ENCODE results near the gene H1-8.

Gene H1-8

GRCh38 chr3:129555153-129555550 is 12.2 kb downstream of the H1-8 start:
- FAIRE-seq (no peak), DNase-seq (ENCODE audit: low spot score) (no peak)

GRCh38 chr3:129555616-129556357 is 12.8 kb downstream of the H1-8 start:
- no peak for FAIRE-seq
- no peak for DNase-seq (ENCODE audit: low spot score)

DNA sequence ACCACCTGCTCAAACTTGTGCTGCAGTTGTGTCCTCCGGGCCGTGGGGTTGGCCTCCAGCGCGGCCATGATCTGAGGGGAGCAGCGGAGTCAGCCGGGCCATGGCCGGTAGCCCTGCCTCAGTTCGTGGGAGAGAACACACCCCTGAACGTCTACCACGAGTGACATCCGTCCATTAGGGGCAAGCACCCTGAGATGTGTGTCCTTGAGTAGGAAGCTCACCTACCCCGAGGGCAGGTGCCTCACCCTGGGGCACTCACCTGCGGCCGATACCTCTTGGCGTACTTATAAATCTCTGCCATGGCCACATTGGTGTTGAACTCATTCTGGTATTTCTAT is 13.4 kb downstream of the H1-8 start:
- DNase-seq (ENCODE audit: low spot score) (no peak), FAIRE-seq (peak; percentile 30)

DNA sequence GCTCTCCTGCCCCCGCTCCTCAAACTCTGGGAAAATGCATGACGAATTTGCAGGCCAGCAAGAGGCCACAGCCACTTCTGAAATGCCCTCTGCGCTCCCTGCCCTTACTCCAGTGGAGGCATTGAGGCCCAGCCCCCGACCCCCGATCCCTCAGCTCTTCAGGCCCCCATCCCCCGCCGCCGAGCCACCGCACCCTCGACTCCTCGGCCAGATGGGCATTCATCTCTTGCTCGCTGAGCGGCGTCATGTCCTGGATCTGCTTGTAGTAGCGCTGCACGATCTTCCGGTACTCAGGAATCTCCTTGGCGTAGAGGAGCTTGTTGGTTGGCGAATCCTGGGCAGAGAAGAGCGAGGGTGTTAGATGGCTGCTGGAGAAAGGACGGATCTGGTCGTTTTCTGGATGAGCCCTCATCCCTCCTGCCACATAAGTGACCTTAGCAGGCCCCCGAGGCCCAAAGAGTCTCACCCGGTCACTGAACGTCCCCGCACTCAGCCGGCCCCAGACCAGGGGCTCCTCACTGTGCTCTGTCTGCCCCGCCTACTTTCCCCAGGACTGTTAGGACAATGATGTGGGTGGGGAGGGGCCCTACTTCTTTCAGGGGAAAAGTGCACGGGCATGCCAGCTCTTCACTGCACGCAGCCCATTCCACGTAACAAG is 14.0 kb downstream of the H1-8 start:
- FAIRE-seq (no peak), DNase-seq (ENCODE audit: low spot score) (no peak)

- no peak for FAIRE-seq
- no peak for DNase-seq (ENCODE audit: low spot score)
These were observed 14.5 kb downstream of the H1-8 start for GRCh38 chr3:129557548-129557894.

GRCh38 chr3:129558081-129558771 is 15.3 kb downstream of the H1-8 start:
- DNase-seq (ENCODE audit: low spot score): no peak
- no peak for FAIRE-seq

- peak; percentile 13 for DNase-seq (ENCODE audit: low spot score)
These were observed 16.0 kb downstream of the H1-8 start for GRCh38 chr3:129558772-129559564.

GRCh38 chr3:129559565-129560079 is 16.6 kb downstream of the H1-8 start:
- FAIRE-seq (no peak), DNase-seq (ENCODE audit: low spot score) (no peak)

More at GRCh38 chr3:129558772-129559564, 16.0 kb downstream of the H1-8 start:
- no peak for FAIRE-seq

- FAIRE-seq: no peak
These were observed 17.4 kb downstream of the H1-8 start for GRCh38 chr3:129560269-129560787.

GRCh38 chr3:129560911-129561594 is 18.1 kb downstream of the H1-8 start:
- DNase-seq (ENCODE audit: low spot score): no peak
- no peak for FAIRE-seq

More at GRCh38 chr3:129560269-129560787, 17.4 kb downstream of the H1-8 start:
- no peak for DNase-seq (ENCODE audit: low spot score)

DNA sequence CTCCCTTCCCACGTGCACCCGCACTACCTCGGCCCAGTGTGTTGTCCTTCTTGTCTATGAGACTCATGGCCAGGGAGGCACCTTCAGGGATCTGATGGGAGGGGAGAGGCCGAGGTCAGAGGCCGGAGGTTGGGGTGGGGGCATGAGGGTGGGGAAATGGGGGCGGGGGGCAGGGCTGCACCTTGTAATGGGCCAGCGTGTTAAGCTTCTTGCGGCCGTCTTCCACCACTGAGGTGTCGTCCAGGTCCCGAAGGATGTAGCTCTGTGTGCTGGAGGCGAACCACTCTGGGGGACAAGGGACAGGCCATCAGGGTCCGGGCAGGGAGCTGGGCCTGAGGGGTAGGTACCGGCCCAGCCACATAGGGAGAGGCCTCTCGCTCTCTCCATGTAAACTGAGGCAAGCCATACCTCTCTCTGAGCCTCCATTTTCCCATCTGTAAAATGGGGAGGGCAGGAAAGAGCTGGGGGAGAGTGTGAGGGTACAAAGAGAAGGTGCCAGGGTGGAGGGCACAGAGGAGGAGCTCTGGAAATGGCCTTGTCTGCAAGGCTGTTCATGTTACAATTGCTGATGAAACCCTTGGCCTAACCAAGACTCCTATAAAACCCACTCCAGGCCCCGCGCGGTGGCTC is 18.8 kb downstream of the H1-8 start:
- no peak for FAIRE-seq

DNA sequence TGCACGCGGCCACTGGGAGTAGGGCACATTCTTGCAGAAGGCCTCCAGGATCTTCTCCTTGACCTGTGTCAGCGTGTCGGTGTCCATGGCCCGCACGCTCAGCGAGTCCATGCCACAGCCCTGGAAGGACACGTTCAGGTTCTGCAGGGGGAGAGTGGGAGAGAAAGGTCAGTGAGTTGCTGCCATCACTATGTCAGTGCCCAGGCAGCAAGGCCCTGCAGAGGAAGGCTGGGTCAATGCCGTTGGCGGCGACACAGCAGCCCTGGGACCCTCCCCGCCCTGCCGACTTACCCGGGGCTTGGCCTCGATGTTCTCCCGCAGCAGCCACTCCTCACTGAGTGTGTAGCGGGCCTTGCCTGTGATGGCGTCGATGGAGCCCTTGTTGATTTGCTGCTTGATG is 19.8 kb downstream of the H1-8 start:
- DNase-seq (ENCODE audit: low spot score) (no peak), FAIRE-seq (no peak)

More for the DNA sequence above, 18.8 kb downstream of the H1-8 start:
- no peak for DNase-seq (ENCODE audit: low spot score)

- FAIRE-seq (no peak), DNase-seq (ENCODE audit: low spot score) (no peak)
These were observed 20.4 kb downstream of the H1-8 start for GRCh38 chr3:129563332-129563731.

DNA sequence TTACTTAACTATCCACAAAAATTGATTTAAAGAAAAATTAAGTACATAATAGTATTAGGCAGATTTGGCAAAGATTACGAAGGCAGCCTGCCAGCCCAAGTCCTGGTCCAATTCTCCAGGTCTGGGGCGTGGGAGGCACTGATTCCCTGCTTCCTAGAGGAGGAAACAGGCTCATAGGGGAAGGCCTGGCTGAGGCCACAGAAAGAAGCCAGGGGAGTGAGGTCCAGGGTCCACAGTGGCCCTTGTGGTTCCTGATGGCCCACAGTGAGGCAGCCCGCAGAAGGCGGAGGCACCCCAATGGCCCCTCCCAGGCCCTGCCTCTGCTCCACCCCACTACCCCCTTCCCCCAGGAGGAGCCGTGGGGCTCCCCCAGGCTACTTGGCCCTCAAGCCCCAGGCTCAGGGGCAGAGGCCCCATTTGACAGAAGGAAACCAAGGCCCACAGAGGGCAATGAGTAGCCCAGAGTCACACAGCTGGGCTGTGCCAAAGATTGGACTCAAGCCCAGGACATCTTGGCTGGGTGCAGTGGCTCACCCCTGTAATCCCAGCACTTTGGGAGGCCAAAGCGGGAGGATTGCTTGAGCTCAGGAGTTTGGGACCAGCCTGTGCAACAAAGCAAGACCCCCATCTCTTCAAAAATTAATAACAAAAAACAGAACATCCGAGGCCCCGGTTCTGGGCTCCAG is 21.0 kb downstream of the H1-8 start:
- DNase-seq (ENCODE audit: low spot score) (no peak), FAIRE-seq (no peak)

- no peak for DNase-seq (ENCODE audit: low spot score)
- no peak for FAIRE-seq
These were observed 22.1 kb downstream of the H1-8 start for GRCh38 chr3:129564981-129565644.

DNA sequence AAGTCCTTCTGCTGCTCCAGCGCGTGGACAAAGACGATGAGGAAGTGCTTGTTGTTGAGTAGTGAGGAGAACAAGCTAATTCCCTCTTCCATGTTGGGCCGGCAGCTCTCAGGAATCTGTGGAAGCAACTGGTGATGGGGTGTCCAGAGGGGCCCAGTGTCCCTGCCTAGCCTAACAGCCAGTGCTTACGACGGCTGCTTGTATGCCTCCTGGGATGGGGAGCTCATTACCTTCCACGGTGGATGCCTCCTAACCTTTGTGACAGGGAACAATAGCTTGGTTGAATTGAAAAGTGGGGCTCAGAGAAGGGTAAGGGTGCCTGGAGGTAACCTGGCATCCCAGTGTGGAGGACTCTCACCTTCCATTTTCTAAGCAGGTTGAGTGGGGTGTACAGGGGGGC is 22.9 kb downstream of the H1-8 start:
- no peak for FAIRE-seq
- DNase-seq (ENCODE audit: low spot score): no peak

- no peak for DNase-seq (ENCODE audit: low spot score)
- FAIRE-seq: no peak
These were observed 24.3 kb downstream of the H1-8 start for GRCh38 chr3:129567176-129567705.

GRCh38 chr3:129567939-129568338 is 25.0 kb downstream of the H1-8 start:
- DNase-seq (ENCODE audit: low spot score) (no peak), FAIRE-seq (no peak)

DNA sequence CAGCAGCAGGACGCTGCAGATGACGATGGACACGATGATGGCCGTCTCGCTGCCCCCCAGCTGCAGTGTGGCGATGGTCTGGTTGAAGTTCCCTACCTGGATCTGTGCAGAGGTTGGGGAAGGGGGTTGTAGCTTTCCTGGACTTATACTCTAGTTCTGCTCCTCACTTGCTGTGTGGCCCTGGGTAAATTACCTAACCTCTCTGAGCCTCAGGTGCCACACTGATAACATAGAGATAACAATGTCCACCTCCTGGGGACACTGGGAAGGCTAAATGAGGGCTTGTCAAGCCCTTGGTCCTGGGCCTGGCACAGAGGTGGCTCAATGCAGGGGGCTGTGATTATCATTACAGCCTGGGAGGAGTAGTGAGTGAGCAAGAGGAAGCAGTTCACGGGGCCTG is 26.9 kb downstream of the H1-8 start:
- FAIRE-seq (no peak), DNase-seq (ENCODE audit: low spot score) (no peak)

All from urothelium cell line (cell line).